Muscle layer of duodenum (tissue), 2 donors: ENCODE data around the gene ANXA3.
"Not testable (repeated sequence)": the region's sequence is repeated elsewhere in the genome, so short reads cannot be mapped to it uniquely, and the experiment has no call there.

Source experiments
- H3K27ac ChIP-seq: one replicate; pipeline ENCODE4 v1.7.0; 2013; ENCODE audit warnings: mild to moderate bottlenecking, low read length
- H3K27me3 ChIP-seq: one replicate; pipeline ENCODE4 v1.7.0; 2013; ENCODE audit warnings: low read depth, mild to moderate bottlenecking, control low read depth, low read length
- H3K36me3 ChIP-seq, 2 donors: one replicate each; pipeline ENCODE4 v1.7.0; 2013; ENCODE audit warnings: low read length in 2 of 2, control low read depth in 1 of 2, mild to moderate bottlenecking in 1 of 2; ENCODE audit not compliant: insufficient read depth in 2 of 2, control insufficient read depth in 1 of 2
- H3K4me1 ChIP-seq, 2 donors: one replicate each; pipeline ENCODE4 v1.7.0; 2013; ENCODE audit warnings: low read length in 2 of 2, mild to moderate bottlenecking in 2 of 2, control low read depth in 1 of 2, moderate library complexity in 1 of 2; ENCODE audit not compliant: insufficient read depth in 2 of 2, control insufficient read depth in 1 of 2
- H3K4me3 ChIP-seq, 2 donors: one replicate each; pipeline ENCODE4 v1.7.0; 2013; ENCODE audit warnings: low read length in 2 of 2, low read depth in 1 of 2, mild to moderate bottlenecking in 1 of 2
- H3K9me3 ChIP-seq, 2 donors: one replicate each; pipeline ENCODE4 v1.7.0; 2013; ENCODE audit warnings: low read length in 2 of 2, control low read depth in 1 of 2, mild to moderate bottlenecking in 1 of 2; ENCODE audit not compliant: control insufficient read depth in 1 of 2
- donor health status: healthy.

ANXA3 gene

DNA sequence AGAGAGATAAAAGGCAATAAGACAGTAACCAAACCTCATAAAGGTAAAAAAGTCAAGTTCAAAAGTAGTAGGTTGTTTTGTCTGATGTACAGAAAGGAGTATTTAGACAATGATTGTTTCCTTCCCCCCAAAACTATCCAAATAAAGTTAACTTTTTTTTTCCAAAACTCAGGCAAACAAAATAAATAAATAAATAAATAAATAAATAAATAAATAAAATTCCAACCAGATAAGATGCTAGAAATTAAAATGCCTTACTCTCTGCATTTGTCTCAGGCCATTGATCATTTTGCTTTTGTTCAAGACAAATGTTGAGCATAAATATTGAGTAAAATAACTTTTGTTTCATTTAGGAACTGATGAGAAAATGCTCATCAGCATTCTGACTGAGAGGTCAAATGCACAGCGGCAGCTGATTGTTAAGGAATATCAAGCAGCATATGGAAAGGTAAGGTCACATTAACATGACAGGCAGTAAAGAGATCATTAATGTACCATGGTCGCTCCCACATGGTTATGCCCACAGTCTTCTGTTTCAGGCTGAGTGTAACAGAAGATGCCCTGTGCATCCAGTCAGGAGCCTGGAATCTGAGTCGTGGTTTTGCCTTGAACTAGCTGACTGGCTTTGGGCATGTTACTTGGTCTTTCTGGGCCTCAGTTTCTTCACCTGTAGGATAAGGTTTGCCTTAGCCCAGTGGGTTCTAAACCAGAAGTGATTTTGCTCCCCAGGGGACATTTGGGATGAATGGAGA is 27.3 kb downstream of the ANXA3 start:
- H3K4me3 ChIP-seq = no peak overlapping the region
- H3K4me1 ChIP-seq = no peaks in the 10 kb centered on the region
- peaks cover 4 to 20% of the 10 kb centered on the region in 2 donors for H3K36me3 ChIP-seq
- no peaks in the 10 kb centered on the region for H3K9me3 ChIP-seq
- no peak overlapping the region for H3K27ac ChIP-seq
- H3K27me3 ChIP-seq = no peaks in the 10 kb centered on the region

DNA sequence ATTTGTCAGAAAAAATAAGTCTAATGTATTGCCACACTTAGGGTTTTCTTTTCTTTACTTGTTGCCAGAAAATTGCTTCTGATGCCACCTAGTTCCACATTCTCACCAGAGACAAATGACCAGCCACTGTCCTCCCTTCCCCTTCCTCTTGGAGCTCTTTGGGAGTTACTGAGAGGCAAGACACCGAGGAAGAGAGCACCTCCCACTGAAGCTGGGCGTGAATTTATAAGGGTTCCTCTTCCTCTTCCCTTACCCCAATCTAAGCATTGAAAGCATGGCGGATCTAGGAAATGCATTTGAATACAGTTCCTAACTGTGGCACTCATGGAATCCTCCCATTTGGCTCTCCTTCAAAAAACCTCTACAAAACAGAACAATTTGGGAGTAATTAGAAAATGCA is 30.0 kb downstream of the ANXA3 start:
- no peaks in the 10 kb centered on the region for H3K27me3 ChIP-seq
- H3K4me1 ChIP-seq = no peaks in the 10 kb centered on the region
- no peak overlapping the region for H3K4me3 ChIP-seq
- H3K27ac ChIP-seq = no peak overlapping the region
- peaks cover 4 to 25% of the 10 kb centered on the region in 2 donors for H3K36me3 ChIP-seq
- no peaks in the 10 kb centered on the region for H3K9me3 ChIP-seq

DNA sequence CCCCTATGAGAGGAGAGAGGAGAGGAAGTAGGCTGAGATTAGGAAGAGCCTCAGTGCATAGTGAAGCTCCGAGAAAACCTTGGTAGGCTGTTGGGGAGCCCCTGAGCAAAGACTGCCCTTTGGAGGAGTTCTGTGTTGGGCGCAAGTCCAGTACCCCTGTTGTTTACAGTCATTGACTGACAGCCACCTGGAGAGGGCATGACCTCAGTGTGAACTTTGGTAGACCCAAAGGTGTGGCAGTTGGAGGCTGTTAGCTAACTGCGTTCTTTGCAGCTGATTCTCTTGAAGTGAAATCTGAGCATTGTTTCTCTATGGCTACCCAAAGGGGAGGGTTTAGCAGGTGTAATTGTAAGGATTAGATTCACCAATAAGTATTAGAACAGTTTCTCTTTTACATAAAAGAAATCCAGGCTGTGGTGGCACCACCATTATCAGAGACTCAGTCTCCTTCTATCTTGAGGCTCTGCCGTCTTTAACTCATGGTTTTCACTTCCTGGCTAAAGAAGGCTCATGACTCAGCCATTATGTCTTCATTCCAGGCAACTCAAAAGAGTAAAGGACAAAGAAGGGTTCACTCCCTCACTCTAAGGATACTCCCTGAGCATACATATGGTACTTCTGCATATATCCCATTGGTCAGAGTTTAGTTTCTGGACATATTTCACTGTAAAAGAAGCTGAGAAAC is 33.4 kb downstream of the ANXA3 start:
- no peaks in the 10 kb centered on the region for H3K4me1 ChIP-seq
- H3K27me3 ChIP-seq = no peaks in the 10 kb centered on the region
- no peaks in the 10 kb centered on the region for H3K9me3 ChIP-seq
- H3K27ac ChIP-seq = no peak overlapping the region
- no peak overlapping the region for H3K4me3 ChIP-seq
- H3K36me3 ChIP-seq = peaks cover 3 to 31% of the 10 kb centered on the region in 2 donors

DNA sequence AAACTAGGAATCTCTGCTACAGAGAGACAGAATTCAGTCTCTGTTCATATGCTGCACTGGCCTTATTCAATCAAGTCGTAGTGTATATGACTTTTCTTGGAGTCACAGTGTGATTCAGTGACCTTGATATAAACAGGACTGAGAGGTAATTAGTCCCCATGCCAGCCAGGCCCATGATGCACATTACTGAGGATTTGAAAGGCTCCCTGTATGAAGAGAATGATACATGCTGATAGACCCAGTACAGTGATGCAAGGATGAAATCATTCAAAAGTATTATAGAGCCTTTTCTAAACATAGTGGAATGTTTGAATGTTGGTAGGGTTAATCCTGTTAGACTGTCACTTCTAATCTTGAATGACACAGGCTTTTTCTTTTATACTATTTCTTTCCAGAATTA is 34.1 kb downstream of the ANXA3 start:
- no peaks in the 10 kb centered on the region for H3K4me1 ChIP-seq
- H3K27ac ChIP-seq = no peak overlapping the region
- no peak overlapping the region for H3K4me3 ChIP-seq
- H3K36me3 ChIP-seq = peaks cover 3 to 30% of the 10 kb centered on the region in 2 donors
- no peaks in the 10 kb centered on the region for H3K27me3 ChIP-seq
- H3K9me3 ChIP-seq = no peaks in the 10 kb centered on the region

DNA sequence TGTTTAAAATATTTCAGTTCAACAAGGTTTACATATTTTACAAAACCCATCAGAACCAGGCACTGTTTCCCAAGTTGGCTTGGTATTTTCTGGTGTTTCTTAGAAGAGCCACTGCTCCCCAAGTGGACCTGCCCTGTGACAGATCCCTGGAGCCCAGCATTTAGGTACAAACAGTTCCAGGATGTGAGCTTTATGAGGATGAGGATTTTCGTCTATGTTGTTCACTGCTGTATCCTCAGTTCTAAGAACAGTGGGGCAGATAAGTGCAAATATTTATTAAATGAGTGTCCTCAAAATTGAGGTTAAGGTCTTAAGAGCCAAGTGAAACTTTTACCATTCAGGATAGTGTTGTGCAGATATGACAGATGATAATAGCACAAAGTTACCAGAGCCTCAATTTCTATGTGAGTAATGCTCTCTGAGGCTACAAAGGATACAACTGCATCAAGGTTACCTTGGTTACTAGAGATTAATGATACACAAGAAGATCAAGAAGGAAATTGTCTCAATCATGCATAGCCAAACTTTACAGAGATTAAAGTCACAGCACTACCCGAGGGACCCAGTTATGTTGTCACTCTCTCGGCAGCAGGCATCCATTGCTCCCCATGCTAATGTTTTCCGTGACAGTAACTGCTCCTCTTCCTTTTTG is 37.5 kb downstream of the ANXA3 start:
- Histone ChIP-seq H3K27me3 (no peaks in the 10 kb centered on the region), H3K9me3 (no peaks in the 10 kb centered on the region), H3K4me1 (no peaks in the 10 kb centered on the region), H3K4me3 (no peak overlapping the region), H3K27ac (no peak overlapping the region), H3K36me3 (peaks cover 3 to 14% of the 10 kb centered on the region in 2 donors)

DNA sequence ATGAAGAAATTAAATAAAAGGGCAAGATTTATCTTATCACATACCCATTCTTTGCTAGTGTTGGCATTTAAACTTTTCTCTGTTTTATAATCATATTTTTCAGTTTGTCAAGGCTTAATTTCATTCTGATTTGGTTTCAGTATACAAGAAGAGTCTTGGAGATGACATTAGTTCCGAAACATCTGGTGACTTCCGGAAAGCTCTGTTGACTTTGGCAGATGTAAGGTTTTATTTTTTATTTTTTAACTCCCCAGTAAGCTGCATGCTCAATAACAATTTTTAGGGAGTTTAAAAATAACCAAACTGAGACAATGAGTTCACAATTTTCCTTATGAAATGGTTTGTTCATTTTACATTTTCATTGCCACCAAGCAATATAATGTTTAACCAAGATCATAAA is 39.8 kb downstream of the ANXA3 start:
- H3K4me1 ChIP-seq = no peaks in the 10 kb centered on the region
- no peak overlapping the region for H3K4me3 ChIP-seq
- H3K27ac ChIP-seq = no peak overlapping the region
- no peaks in the 10 kb centered on the region for H3K27me3 ChIP-seq
- no peaks in the 10 kb centered on the region for H3K9me3 ChIP-seq
- H3K36me3 ChIP-seq = peaks cover 3 to 13% of the 10 kb centered on the region in 2 donors

DNA sequence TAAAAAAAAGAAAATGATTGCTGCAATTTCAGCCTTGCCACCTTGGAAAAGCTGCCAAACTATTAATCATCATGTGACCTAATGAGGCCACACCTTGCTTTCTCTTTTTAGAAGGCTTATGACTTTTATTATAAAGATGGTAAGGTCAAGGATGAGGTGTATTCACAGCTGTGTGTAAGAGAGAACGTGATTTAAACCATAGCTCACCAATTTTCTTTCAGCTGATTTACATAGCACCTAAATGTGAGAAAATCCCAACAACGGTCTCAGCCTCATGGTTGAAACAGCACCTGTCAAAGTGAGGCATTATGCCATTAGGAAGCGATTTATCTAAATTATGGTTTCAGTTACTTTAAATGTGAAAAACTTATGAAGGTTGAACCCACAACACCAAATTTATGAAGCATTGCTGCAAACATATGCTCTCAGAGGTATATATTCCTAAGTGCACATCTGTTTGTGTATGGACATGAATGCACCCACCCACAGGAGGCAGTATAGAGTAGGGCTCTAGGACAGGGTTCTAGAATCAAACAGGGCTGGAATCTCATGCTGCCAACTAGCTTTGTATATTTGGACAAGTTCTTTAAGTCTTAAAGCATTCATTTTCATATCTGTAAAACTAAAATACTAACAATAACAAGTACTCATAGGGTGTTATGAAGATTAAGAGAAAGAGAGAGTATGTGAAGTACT is 40.7 kb downstream of the ANXA3 start:
- Histone ChIP-seq H3K9me3 (no peaks in the 10 kb centered on the region), H3K27ac (no peak overlapping the region), H3K36me3 (peaks cover 3 to 14% of the 10 kb centered on the region in 2 donors), H3K4me1 (no peaks in the 10 kb centered on the region), H3K4me3 (no peak overlapping the region), H3K27me3 (no peaks in the 10 kb centered on the region)

DNA sequence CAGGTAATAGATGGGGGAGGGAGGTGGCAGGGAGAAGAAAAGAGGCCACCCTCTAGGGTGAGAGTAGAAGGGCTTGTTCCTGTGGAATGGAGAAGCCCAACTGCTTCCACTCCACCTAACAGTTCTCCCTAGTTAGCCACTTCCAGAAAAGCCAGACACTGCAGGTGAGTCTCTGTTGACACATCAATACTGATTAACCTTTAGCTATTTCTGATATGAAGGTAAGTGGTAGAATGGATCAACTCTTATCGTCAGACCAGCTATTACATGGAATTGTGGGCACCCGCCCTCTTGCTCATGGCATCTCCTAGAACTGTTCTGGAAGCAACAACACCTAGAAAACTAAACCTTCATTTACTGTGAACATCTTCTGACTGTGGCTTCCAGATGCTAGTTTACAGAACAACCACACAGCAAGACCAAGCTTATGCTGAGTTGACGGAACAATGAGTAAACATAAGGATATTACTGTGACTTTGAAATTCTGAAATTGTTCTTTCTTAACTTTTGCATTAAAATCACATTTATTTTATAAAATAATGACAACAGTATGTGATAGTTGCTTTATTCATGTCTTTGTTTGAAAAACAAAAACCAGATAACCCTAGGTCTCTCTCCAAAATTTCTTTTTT is 44.7 kb downstream of the ANXA3 start:
- Histone ChIP-seq H3K36me3 (peaks cover 0 to 15% of the 10 kb centered on the region in 2 donors), H3K4me3 (no peak overlapping the region), H3K9me3 (no peaks in the 10 kb centered on the region), H3K27ac (no peak overlapping the region), H3K4me1 (no peaks in the 10 kb centered on the region), H3K27me3 (no peaks in the 10 kb centered on the region)

DNA sequence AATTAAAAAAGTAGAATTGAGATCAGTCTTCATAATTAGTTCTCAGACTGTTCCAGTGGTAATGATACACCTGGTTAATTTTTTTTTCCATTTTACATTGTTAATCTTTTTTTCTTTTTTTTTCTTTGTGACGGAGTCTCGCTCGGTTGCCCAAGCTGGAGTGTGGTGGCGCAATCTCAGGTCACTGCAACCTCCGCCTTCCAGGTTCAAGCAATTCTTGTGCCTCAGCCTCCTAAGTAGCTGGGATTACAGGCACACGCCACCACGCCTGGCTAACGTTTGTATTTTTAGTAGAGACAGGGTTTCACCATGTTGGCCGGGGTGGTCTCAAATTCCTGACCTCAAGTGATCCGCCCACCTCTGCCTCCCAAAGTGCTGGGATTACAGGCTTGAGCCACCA is 46.9 kb downstream of the ANXA3 start:
- H3K4me1 ChIP-seq, H3K27me3 ChIP-seq, H3K4me3 ChIP-seq, H3K27ac ChIP-seq, H3K9me3 ChIP-seq: not testable (repeated sequence)
- H3K36me3 ChIP-seq = peaks cover 0 to 26% of the 10 kb centered on the region in 2 donors

DNA sequence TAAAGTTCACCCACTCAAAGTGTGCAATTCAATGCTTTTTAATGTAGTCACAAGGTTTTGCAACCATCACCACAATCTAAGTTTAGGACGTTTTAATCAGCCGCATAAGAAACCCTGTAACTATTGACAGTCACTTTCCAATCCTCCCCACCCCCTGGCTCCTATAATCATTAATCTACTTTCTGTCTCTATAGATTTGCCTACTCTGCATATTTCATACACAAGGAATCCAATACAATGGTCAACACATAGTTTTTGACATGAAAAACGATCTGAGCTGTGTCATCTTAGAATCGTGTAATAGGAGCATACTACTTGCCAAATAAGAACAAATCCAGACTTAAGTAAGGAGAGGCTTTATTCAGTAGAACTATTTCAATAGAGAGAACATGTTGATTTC is 47.6 kb downstream of the ANXA3 start:
- H3K4me1 ChIP-seq = peaks cover 0 to 5% of the 10 kb centered on the region in 2 donors
- peaks cover 7 to 26% of the 10 kb centered on the region in 2 donors for H3K36me3 ChIP-seq
- H3K27me3 ChIP-seq = no peaks in the 10 kb centered on the region

DNA sequence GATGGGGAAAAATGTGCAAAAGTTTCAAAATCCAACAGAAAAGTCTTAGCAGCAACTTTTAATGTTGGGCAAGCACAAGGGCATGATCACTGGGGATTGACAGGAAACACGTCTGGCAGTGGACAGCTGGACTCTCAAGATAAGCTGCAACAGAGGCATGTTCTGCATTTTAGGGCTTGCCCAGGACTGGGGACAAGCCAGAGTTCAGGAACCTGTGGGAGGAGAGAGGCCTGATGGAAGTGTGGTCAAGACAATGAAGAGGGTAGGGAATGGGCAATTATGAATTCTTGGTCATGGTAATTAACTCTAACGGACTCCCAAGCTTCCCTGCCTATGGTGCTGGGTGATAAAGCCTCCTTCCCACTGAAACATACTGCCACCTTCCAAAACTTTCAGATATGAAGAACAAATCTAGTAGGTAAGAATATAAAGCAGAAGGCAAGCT is 48.4 kb downstream of the ANXA3 start:
- Histone ChIP-seq H3K27me3 (no peaks in the 10 kb centered on the region), H3K27ac (no peak overlapping the region), H3K36me3 (peaks cover 7 to 26% of the 10 kb centered on the region in 2 donors), H3K4me1 (peaks cover 0 to 5% of the 10 kb centered on the region in 2 donors), H3K9me3 (no peaks in the 10 kb centered on the region), H3K4me3 (no peak overlapping the region)

More for the DNA sequence above, 47.6 kb downstream of the ANXA3 start:
- no peak overlapping the region for H3K27ac ChIP-seq
- H3K4me3 ChIP-seq = no peak overlapping the region
- no peaks in the 10 kb centered on the region for H3K9me3 ChIP-seq
